ENCODE measurements around the gene STX4. TPM values are rescaled to one million over a fixed set of nuclear protein-coding genes. Genes with fewer than 3 reads are reported as not detected.

STX4 gene
- total RNA-seq, 1 experiment from 2014 or later: 29.2 TPM

- no peak for TF ChIP-seq CTCF (IDR thresholded peaks at IDR 0.05; ENCODE audit: insufficient read depth in 1 of 2, low read depth in 1 of 2, low read length in 1 of 2, severe bottlenecking in 1 of 2, unreplicated experiment in 1 of 2)
- H3K9me3 ChIP-seq: no peaks in the 10 kb centered on the region
- Mint-ChIP-seq H3K36me3 (ENCODE audit: insufficient read depth, unreplicated experiment) (peaks cover 38% of the 10 kb centered on the region), H3K4me1 (ENCODE audit: low read depth, unreplicated experiment) (no peaks in the 10 kb centered on the region), H3K27ac (ENCODE audit: unreplicated experiment) (no peak overlapping the region), H3K4me3 (ENCODE audit: unreplicated experiment) (no peak overlapping the region), H3K9me3 (ENCODE audit: unreplicated experiment) (no peaks in the 10 kb centered on the region), H3K27me3 (ENCODE audit: insufficient read depth, unreplicated experiment) (no peaks in the 10 kb centered on the region)
- no peak for DNase-seq
- no peak overlapping the region for H3K4me3 ChIP-seq (ENCODE audit: low read depth, low read length)
- no TSS peak for BruUV-seq (replicated peaks)
- POLR2A ChIA-PET: no interaction called here
- intact Hi-C loops (cut with micrococcal nuclease; ENCODE audit: unreplicated experiment): no loop called here
- CTCF ChIA-PET: no interaction called here
- no peaks in the 10 kb centered on the region for H3K36me3 ChIP-seq (ENCODE audit: control insufficient read depth, insufficient read depth, low read length)
- H3K4me1 ChIP-seq: no peaks in the 10 kb centered on the region
- H3K27me3 ChIP-seq (replicated peaks; ENCODE audit: control insufficient read depth, insufficient read depth, low read length): no peaks in the 10 kb centered on the region
Observed at GRCh38 chr16:31083556-31083955, 50.2 kb downstream of the STX4 start.

- Histone ChIP-seq H3K4me1 (no peaks in the 10 kb centered on the region), H3K9me3 (no peaks in the 10 kb centered on the region), H3K27me3 (replicated peaks; ENCODE audit: control insufficient read depth, insufficient read depth, low read length) (no peaks in the 10 kb centered on the region), H3K4me3 (ENCODE audit: low read depth, low read length) (no peak overlapping the region), H3K36me3 (ENCODE audit: control insufficient read depth, insufficient read depth, low read length) (no peaks in the 10 kb centered on the region)
- no TSS peak for BruUV-seq (replicated peaks)
- peaks cover 38% of the 10 kb centered on the region for H3K36me3 Mint-ChIP-seq (ENCODE audit: insufficient read depth, unreplicated experiment)
- CTCF ChIA-PET: no interaction called here
- no peak overlapping the region for H3K27ac Mint-ChIP-seq (ENCODE audit: unreplicated experiment)
- intact Hi-C loops (cut with micrococcal nuclease; ENCODE audit: unreplicated experiment): no loop called here
- no peak for DNase-seq
- H3K4me1 Mint-ChIP-seq (ENCODE audit: low read depth, unreplicated experiment): no peaks in the 10 kb centered on the region
- H3K27me3 Mint-ChIP-seq (ENCODE audit: insufficient read depth, unreplicated experiment): no peaks in the 10 kb centered on the region
- H3K9me3 Mint-ChIP-seq (ENCODE audit: unreplicated experiment): no peaks in the 10 kb centered on the region
- TF ChIP-seq CTCF (IDR thresholded peaks at IDR 0.05; ENCODE audit: insufficient read depth in 1 of 2, low read depth in 1 of 2, low read length in 1 of 2, severe bottlenecking in 1 of 2, unreplicated experiment in 1 of 2): no peak
- POLR2A ChIA-PET: no interaction called here
- no peak overlapping the region for H3K4me3 Mint-ChIP-seq (ENCODE audit: unreplicated experiment)
Observed at GRCh38 chr16:31083981-31084380, 50.6 kb downstream of the STX4 start.

GRCh38 chr16:31084584-31085302 is 51.4 kb downstream of the STX4 start:
- Mint-ChIP-seq H3K9me3 (ENCODE audit: unreplicated experiment) (no peaks in the 10 kb centered on the region), H3K27me3 (ENCODE audit: insufficient read depth, unreplicated experiment) (no peaks in the 10 kb centered on the region), H3K4me3 (ENCODE audit: unreplicated experiment) (no peak overlapping the region), H3K36me3 (ENCODE audit: insufficient read depth, unreplicated experiment) (peaks cover 38% of the 10 kb centered on the region), H3K27ac (ENCODE audit: unreplicated experiment) (no peak overlapping the region), H3K4me1 (ENCODE audit: low read depth, unreplicated experiment) (no peaks in the 10 kb centered on the region)
- Histone ChIP-seq H3K36me3 (ENCODE audit: control insufficient read depth, insufficient read depth, low read length) (no peaks in the 10 kb centered on the region; the same call in 1 of the 2 replicates), H3K9me3 (no peaks in the 10 kb centered on the region), H3K4me3 (ENCODE audit: low read depth, low read length) (no peak overlapping the region), H3K27me3 (replicated peaks; ENCODE audit: control insufficient read depth, insufficient read depth, low read length) (no peaks in the 10 kb centered on the region), H3K4me1 (no peaks in the 10 kb centered on the region)
- no TSS peak for BruUV-seq (replicated peaks)
- DNase-seq: no peak
- ChIA-PET POLR2A (interaction anchor here (0.6 to 0.9 kb wide), 2 partner anchors 33 to 77 kb away, joined by 3 read pairs; partner anchors contain the start of gene KAT8), CTCF (interaction anchor here (0.9 kb wide), 1 partner anchor 57 kb away, joined by 4 read pairs; no protein-coding TSS in a partner anchor)
- intact Hi-C loops (cut with micrococcal nuclease; ENCODE audit: unreplicated experiment): no loop called here
- TF ChIP-seq CTCF (IDR thresholded peaks at IDR 0.05; ENCODE audit: insufficient read depth in 1 of 2, low read depth in 1 of 2, low read length in 1 of 2, severe bottlenecking in 1 of 2, unreplicated experiment in 1 of 2): no peak
